CD4-positive, alpha-beta T cell treated with Interferon gamma for 1 hour (primary cell): ENCODE data around the gene PIM3.
A peak's percentile ranks its signal among the peaks of the same experiment; 100 is the strongest.

Source experiments
- DNase-seq: peaks from one replicate; pipeline ENCODE4 v3.0.0-alpha.2; 2020

The PIM3 gene

GRCh38 chr22:49960159-49961004 lies at the start of gene PIM3:
Gene PIM3, plus strand, starts transcription at chr22:49960772. Its CDS starts 176 bp downstream, at chr22:49960948.
- peak; percentile 96 for DNase-seq

GRCh38 chr22:49911881-49912625 lies 48.5 kb upstream of the PIM3 start:
- no peak for DNase-seq

- no peak for DNase-seq
Observed at GRCh38 chr22:49913026-49913425, 47.5 kb upstream of the PIM3 start.

GRCh38 chr22:49913446-49913845 lies 47.1 kb upstream of the PIM3 start:
- DNase-seq = no peak

GRCh38 chr22:49914256-49914655 lies 46.3 kb upstream of the PIM3 start:
- no peak for DNase-seq

- DNase-seq = no peak
Observed at GRCh38 chr22:49915610-49916009, 45.0 kb upstream of the PIM3 start.

GRCh38 chr22:49916831-49917230 lies 43.7 kb upstream of the PIM3 start:
- no peak for DNase-seq

- peak; percentile 96 for DNase-seq
Observed at GRCh38 chr22:49917974-49918910, 42.3 kb upstream of the PIM3 start, which contains the start of the genes ALG12 and CRELD2. Gene ALG12, minus strand, starts transcription at chr22:49918438. Its CDS starts 4,673 bp downstream, at chr22:49913765. Gene CRELD2, plus strand, starts transcription at chr22:49918634. Its CDS starts 136 bp downstream, at chr22:49918770.

- DNase-seq = no peak
Observed at GRCh38 chr22:49918911-49919881, 41.4 kb upstream of the PIM3 start.

- DNase-seq = no peak
Observed at GRCh38 chr22:49920859-49921258, 39.7 kb upstream of the PIM3 start.

- no peak for DNase-seq
Observed at GRCh38 chr22:49921508-49922278, 38.9 kb upstream of the PIM3 start.

GRCh38 chr22:49922484-49922883 lies 38.1 kb upstream of the PIM3 start:
- DNase-seq = no peak

GRCh38 chr22:49922926-49923325 lies 37.6 kb upstream of the PIM3 start:
- DNase-seq = no peak

GRCh38 chr22:49923445-49923844 lies 37.1 kb upstream of the PIM3 start:
- peak; percentile 45 for DNase-seq

GRCh38 chr22:49924113-49924833 lies 36.3 kb upstream of the PIM3 start:
- DNase-seq = no peak

GRCh38 chr22:49925525-49926128 lies 34.9 kb upstream of the PIM3 start:
- peak; percentile 89 for DNase-seq

GRCh38 chr22:49926916-49927315 lies 33.7 kb upstream of the PIM3 start:
- DNase-seq = no peak

GRCh38 chr22:49927483-49928184 lies 32.9 kb upstream of the PIM3 start:
- no peak for DNase-seq

- no peak for DNase-seq
Observed at GRCh38 chr22:49928185-49928495, 32.4 kb upstream of the PIM3 start.
